ENCODE results near the gene TRIAP1. TPM values are rescaled to one million over a fixed set of nuclear protein-coding genes. Genes with fewer than 3 reads are reported as not detected.
A peak's percentile ranks its signal among the peaks of the same experiment; 100 is the strongest.

Gene TRIAP1
- total RNA-seq, 1 donor from 2014 or later, result 26.3 TPM

GRCh38 chr12:120422892-120423456 lies 23.2 kb downstream of the TRIAP1 start:
- Mint-ChIP-seq H3K27me3 (ENCODE audit: low read depth) (no peaks in the 10 kb centered on the region), H3K4me3 (ENCODE audit: unreplicated experiment) (no peak overlapping the region)

DNA sequence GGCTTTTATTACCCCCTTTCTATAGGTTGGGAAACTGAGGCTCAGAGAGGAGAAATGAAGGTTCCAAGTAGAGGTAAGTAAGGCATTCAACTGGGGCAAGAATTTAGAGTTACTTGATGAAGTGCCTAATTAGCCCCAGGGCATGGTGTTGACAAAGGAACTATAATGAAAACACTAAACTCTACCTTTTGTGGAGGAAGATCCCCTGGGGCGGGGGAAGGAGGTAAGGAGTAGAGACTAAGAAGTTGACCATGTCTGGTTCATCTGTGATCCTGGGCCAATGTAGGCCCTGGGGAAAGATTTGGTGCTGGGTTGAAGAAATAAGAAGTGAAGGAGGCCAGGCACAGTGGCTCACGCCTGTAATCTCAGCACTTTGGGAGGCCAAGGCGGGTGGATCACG lies 24.5 kb downstream of the TRIAP1 start:
- no peak overlapping the region for H3K4me3 Mint-ChIP-seq (ENCODE audit: unreplicated experiment)
- no peak for DNase-seq (ENCODE audit: low spot score)
- H3K27ac Mint-ChIP-seq (ENCODE audit: unreplicated experiment), result no peak overlapping the region
- no peaks in the 10 kb centered on the region for H3K9me3 Mint-ChIP-seq (ENCODE audit: low read depth)
- no peaks in the 10 kb centered on the region for H3K36me3 Mint-ChIP-seq (ENCODE audit: low read depth)
- TF ChIP-seq CTCF (IDR thresholded peaks at IDR 0.05), result no peak
- H3K4me1 Mint-ChIP-seq (ENCODE audit: low read depth), result no peaks in the 10 kb centered on the region
- no peaks in the 10 kb centered on the region for H3K27me3 Mint-ChIP-seq (ENCODE audit: low read depth)

More at GRCh38 chr12:120422892-120423456, 23.2 kb downstream of the TRIAP1 start:
- DNase-seq (ENCODE audit: low spot score), result no peak
- H3K27ac Mint-ChIP-seq (ENCODE audit: unreplicated experiment), result peak overlapping the region; percentile 17
- H3K9me3 Mint-ChIP-seq (ENCODE audit: low read depth), result no peaks in the 10 kb centered on the region
- no peaks in the 10 kb centered on the region for H3K4me1 Mint-ChIP-seq (ENCODE audit: low read depth)
- no peak for TF ChIP-seq CTCF (IDR thresholded peaks at IDR 0.05)
- no peaks in the 10 kb centered on the region for H3K36me3 Mint-ChIP-seq (ENCODE audit: low read depth)

- H3K27me3 Mint-ChIP-seq (ENCODE audit: low read depth), result no peaks in the 10 kb centered on the region
- TF ChIP-seq CTCF (IDR thresholded peaks at IDR 0.05), result no peak
- H3K27ac Mint-ChIP-seq (ENCODE audit: unreplicated experiment), result no peak overlapping the region
These were observed 28.1 kb downstream of the TRIAP1 start for GRCh38 chr12:120417917-120418580.

DNA sequence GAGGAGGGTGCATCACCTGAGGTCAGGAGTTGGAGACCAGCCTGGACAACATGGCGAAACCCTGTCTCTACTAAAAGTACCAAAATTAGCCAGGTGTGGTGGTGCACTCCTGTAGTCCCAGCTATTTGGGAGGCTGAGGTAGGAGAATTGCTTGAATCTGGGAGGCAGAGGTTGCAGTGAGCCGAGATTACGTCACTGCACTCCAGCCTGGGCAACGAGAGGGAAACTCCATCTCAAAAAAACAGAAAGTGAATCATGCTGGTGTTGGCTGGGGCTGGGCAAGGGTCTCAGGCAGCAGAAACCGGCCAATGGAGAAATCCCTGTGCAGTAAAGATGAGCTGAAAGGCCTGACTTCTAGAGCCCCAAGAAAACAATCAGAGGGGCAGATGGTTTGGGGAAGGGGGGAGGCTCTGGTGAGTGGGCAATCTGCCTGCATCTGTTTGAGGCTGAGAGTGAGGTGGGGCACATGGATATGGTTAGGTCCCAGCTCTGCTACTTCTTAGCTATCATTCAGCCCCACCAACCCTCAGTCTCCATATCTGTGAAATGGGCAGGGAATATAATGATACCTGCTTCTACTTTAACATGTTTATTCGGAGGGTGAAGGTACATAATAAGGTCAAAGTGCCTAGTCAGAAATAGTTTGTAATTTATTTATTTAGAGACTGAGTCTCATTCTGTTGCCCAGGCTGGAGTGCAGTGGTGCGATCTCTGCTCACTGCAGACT lies 29.5 kb downstream of the TRIAP1 start:
- no peak overlapping the region for H3K4me3 Mint-ChIP-seq (ENCODE audit: unreplicated experiment)
- no peak for DNase-seq (ENCODE audit: low spot score)
- H3K36me3 Mint-ChIP-seq (ENCODE audit: low read depth), result no peaks in the 10 kb centered on the region
- H3K27me3 Mint-ChIP-seq (ENCODE audit: low read depth), result peaks cover 2% of the 10 kb centered on the region
- H3K27ac Mint-ChIP-seq (ENCODE audit: unreplicated experiment), result no peak overlapping the region
- no peaks in the 10 kb centered on the region for H3K9me3 Mint-ChIP-seq (ENCODE audit: low read depth)
- no peaks in the 10 kb centered on the region for H3K4me1 Mint-ChIP-seq (ENCODE audit: low read depth)
- TF ChIP-seq CTCF (IDR thresholded peaks at IDR 0.05), result no peak

More at GRCh38 chr12:120417917-120418580, 28.1 kb downstream of the TRIAP1 start:
- Mint-ChIP-seq H3K36me3 (ENCODE audit: low read depth) (no peaks in the 10 kb centered on the region), H3K4me3 (ENCODE audit: unreplicated experiment) (no peak overlapping the region), H3K9me3 (ENCODE audit: low read depth) (no peaks in the 10 kb centered on the region), H3K4me1 (ENCODE audit: low read depth) (no peaks in the 10 kb centered on the region)
- no peak for DNase-seq (ENCODE audit: low spot score)

DNA sequence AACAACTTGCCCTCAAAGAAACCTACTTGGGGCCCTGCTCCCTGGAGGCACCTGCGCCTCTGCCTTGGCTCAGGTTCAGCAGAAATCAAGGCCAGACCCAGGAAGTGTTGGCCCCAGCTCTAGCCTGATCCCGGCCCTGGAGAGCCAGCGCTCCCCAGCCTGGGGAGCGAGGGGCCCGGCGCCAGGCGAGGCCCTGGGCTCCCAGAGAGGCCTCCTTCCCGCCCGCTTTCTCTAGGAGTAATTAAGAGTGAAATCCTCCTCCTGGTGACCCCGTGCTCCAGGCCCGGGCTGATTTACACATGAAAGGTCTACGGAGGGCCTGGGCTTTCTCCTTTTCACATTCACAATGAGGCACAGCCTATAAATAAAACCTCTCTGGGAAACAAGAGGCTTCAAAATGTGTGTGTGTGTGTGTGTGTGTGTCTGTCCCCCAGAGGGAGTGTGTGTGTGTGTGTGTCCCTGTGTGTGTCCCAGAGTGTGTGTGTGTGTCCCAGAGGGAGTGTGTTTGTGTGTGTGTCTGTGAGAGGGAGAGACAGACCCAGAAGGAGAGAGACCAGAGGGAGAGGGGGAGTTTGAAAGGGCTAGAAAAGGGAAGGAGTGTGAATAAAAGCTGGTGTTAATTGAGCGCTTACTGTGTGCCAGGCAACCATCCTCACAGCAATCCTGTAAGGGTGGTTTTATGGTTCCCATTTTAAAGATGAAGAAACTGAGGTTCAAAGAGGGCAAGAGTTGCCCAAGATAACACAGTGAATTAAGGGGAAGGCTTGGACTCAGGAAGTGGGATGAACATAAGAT lies 32.1 kb downstream of the TRIAP1 start:
- no peaks in the 10 kb centered on the region for H3K4me1 Mint-ChIP-seq (ENCODE audit: low read depth)
- no peaks in the 10 kb centered on the region for H3K9me3 Mint-ChIP-seq (ENCODE audit: low read depth)
- no peak overlapping the region for H3K4me3 Mint-ChIP-seq (ENCODE audit: unreplicated experiment)

More for the DNA sequence above, 32.1 kb downstream of the TRIAP1 start:
- Mint-ChIP-seq H3K36me3 (ENCODE audit: low read depth) (no peaks in the 10 kb centered on the region), H3K27ac (ENCODE audit: unreplicated experiment) (no peak overlapping the region), H3K27me3 (ENCODE audit: low read depth) (peaks cover 2% of the 10 kb centered on the region)
- no peak for DNase-seq (ENCODE audit: low spot score)
- no peak for TF ChIP-seq CTCF (IDR thresholded peaks at IDR 0.05)
